ENCODE data around the gene GRID1. TPM values are rescaled to one million over a fixed set of nuclear protein-coding genes. Genes with fewer than 3 reads are reported as not detected.

The GRID1 gene
- total RNA-seq, 1 donor from 2014 or later: 7.1 TPM

- H3K27ac ChIP-seq: no peak overlapping the region
- H3K4me3 ChIP-seq: no peak overlapping the region
- no peaks in the 10 kb centered on the region for H3K36me3 ChIP-seq
- DNase-seq (ENCODE audit: extremely low spot score in 2 of 2): no peak
- intact Hi-C loops (cut with DNase I): no loop called here
- H3K27me3 ChIP-seq: no peaks in the 10 kb centered on the region
- TF ChIP-seq CTCF (IDR thresholded peaks at IDR 0.05) (no peak), POLR2AphosphoS5 (IDR thresholded peaks at IDR 0.05; ENCODE audit: insufficient read depth in 1 of 2, low read depth in 1 of 2) (no peak), POLR2A (IDR thresholded peaks at IDR 0.05) (no peak)
- H3K4me1 ChIP-seq: no peaks in the 10 kb centered on the region
- no peaks in the 10 kb centered on the region for H3K9me3 ChIP-seq
Observed at GRCh38 chr10:86325158-86325557, 41.4 kb downstream of the GRID1 start.

- Histone ChIP-seq H3K4me1 (no peaks in the 10 kb centered on the region), H3K9me3 (no peaks in the 10 kb centered on the region), H3K4me3 (no peak overlapping the region), H3K27me3 (no peaks in the 10 kb centered on the region), H3K27ac (no peak overlapping the region), H3K36me3 (no peaks in the 10 kb centered on the region)
- intact Hi-C loops (cut with DNase I): no loop called here
- TF ChIP-seq POLR2A (IDR thresholded peaks at IDR 0.05): no peak
- TF ChIP-seq CTCF (IDR thresholded peaks at IDR 0.05): no peak
- TF ChIP-seq POLR2AphosphoS5 (IDR thresholded peaks at IDR 0.05; ENCODE audit: insufficient read depth in 1 of 2, low read depth in 1 of 2): no peak
- DNase-seq (ENCODE audit: extremely low spot score in 2 of 2): no peak
Observed at GRCh38 chr10:86321568-86321967, 45.0 kb downstream of the GRID1 start.

GRCh38 chr10:86319676-86320075, 46.9 kb downstream of the GRID1 start:
- no peaks in the 10 kb centered on the region for H3K36me3 ChIP-seq
- H3K4me1 ChIP-seq: no peaks in the 10 kb centered on the region
- no peak overlapping the region for H3K27ac ChIP-seq
- TF ChIP-seq POLR2AphosphoS5 (IDR thresholded peaks at IDR 0.05; ENCODE audit: insufficient read depth in 1 of 2, low read depth in 1 of 2) (no peak), CTCF (IDR thresholded peaks at IDR 0.05) (no peak), POLR2A (IDR thresholded peaks at IDR 0.05) (no peak)
- no peaks in the 10 kb centered on the region for H3K27me3 ChIP-seq
- H3K9me3 ChIP-seq: no peaks in the 10 kb centered on the region
- intact Hi-C loops (cut with DNase I): no loop called here
- H3K4me3 ChIP-seq: no peak overlapping the region
- no peak for DNase-seq (ENCODE audit: extremely low spot score in 2 of 2)

GRCh38 chr10:86317949-86318725, 48.5 kb downstream of the GRID1 start:
- Histone ChIP-seq H3K36me3 (no peaks in the 10 kb centered on the region), H3K27me3 (no peaks in the 10 kb centered on the region), H3K4me3 (no peak overlapping the region), H3K27ac (no peak overlapping the region), H3K4me1 (no peaks in the 10 kb centered on the region), H3K9me3 (no peaks in the 10 kb centered on the region)
- intact Hi-C loops (cut with DNase I): no loop called here
- TF ChIP-seq CTCF (IDR thresholded peaks at IDR 0.05) (no peak), POLR2A (IDR thresholded peaks at IDR 0.05) (no peak), POLR2AphosphoS5 (IDR thresholded peaks at IDR 0.05; ENCODE audit: insufficient read depth in 1 of 2, low read depth in 1 of 2) (no peak)
- no peak for DNase-seq (ENCODE audit: extremely low spot score in 2 of 2)

- no peak for TF ChIP-seq POLR2A (IDR thresholded peaks at IDR 0.05)
- no peak for TF ChIP-seq CTCF (IDR thresholded peaks at IDR 0.05)
- TF ChIP-seq POLR2AphosphoS5 (IDR thresholded peaks at IDR 0.05; ENCODE audit: insufficient read depth in 1 of 2, low read depth in 1 of 2): no peak
- no peaks in the 10 kb centered on the region for H3K36me3 ChIP-seq
- H3K27me3 ChIP-seq: no peaks in the 10 kb centered on the region
- no peaks in the 10 kb centered on the region for H3K9me3 ChIP-seq
- H3K4me1 ChIP-seq: no peaks in the 10 kb centered on the region
- intact Hi-C loops (cut with DNase I): no loop called here
- no peak for DNase-seq (ENCODE audit: extremely low spot score in 2 of 2)
- no peak overlapping the region for H3K27ac ChIP-seq
- H3K4me3 ChIP-seq: no peak overlapping the region
Observed at GRCh38 chr10:86316990-86317389, 49.6 kb downstream of the GRID1 start.
